Gastroesophageal sphincter (tissue), 3 donors: Measurements from ENCODE around the gene FAM118A.

Source experiments
- POLR2A ChIP-seq, 2 donors: fragments of 450-650 bp; IDR thresholded peaks; one replicate each; pipeline ENCODE4 v1.6.1; 2017; ENCODE audit warnings: antibody characterized with exemption in 2 of 2, mild to moderate bottlenecking in 2 of 2, moderate library complexity in 1 of 2
- TF ChIP-seq, protein P1 (sequence below), 4 experiments: fragments of 200-600 bp in 2 of 4; fragments of 450-650 bp in 2 of 4; sonication (generic) in 1 of 4; IDR thresholded peaks; one replicate each; pipeline ENCODE4 v1.5.1; 2017 to 2019; ENCODE audit warnings: antibody characterized with exemption in 4 of 4, mild to moderate bottlenecking in 2 of 4, moderate library complexity in 2 of 4

GRCh38 chr22:45318168-45318557 is 8.4 kb downstream of the FAM118A start:
- TF ChIP-seq, protein P1, sequence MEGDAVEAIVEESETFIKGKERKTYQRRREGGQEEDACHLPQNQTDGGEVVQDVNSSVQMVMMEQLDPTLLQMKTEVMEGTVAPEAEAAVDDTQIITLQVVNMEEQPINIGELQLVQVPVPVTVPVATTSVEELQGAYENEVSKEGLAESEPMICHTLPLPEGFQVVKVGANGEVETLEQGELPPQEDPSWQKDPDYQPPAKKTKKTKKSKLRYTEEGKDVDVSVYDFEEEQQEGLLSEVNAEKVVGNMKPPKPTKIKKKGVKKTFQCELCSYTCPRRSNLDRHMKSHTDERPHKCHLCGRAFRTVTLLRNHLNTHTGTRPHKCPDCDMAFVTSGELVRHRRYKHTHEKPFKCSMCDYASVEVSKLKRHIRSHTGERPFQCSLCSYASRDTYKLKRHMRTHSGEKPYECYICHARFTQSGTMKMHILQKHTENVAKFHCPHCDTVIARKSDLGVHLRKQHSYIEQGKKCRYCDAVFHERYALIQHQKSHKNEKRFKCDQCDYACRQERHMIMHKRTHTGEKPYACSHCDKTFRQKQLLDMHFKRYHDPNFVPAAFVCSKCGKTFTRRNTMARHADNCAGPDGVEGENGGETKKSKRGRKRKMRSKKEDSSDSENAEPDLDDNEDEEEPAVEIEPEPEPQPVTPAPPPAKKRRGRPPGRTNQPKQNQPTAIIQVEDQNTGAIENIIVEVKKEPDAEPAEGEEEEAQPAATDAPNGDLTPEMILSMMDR (IDR thresholded peaks at IDR 0.05) = no peak
- TF ChIP-seq POLR2A (IDR thresholded peaks at IDR 0.05) = no peak
